Measurements from ENCODE around the gene PHLPP1. TPM values are rescaled to one million over a fixed set of nuclear protein-coding genes. Genes with fewer than 3 reads are reported as not detected.
A peak's percentile ranks its signal among the peaks of the same experiment; 100 is the strongest.

The PHLPP1 gene
- total RNA-seq, 4 donors from 2014 or later = 5.5 to 9.7 (median 8.0) TPM

DNA sequence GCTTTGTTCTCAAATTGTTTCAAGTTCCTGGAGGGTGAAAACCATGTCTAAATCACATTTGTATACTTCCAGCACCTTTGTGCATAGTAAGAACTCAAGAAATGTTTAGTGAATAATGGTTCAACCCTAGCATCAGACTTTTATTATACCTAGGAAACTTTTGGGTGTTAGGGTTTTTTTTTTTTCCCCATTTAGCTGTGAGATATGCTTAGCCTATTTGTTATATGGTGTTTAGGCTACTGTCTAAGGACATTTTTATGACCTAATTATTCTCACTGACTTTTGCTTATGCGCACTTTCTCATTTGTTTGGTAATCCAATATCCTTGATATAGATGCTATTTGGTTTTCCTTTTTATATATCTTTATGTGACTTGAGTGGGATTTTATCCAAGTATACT is 164.7 kb downstream of the PHLPP1 start:
- Histone ChIP-seq H3K27me3 (no peaks in the 10 kb centered on the region), H3K4me1 (peaks cover 12 to 21% of the 10 kb centered on the region in 2 donors), H3K36me3 (no peaks in the 10 kb centered on the region), H3K4me3 (no peak overlapping the region), H3K27ac (no peak overlapping the region), H3K9me3 (no peaks in the 10 kb centered on the region)
- ATAC-seq (no peak), DNase-seq (no peak)
- in situ Hi-C loops (cut with MboI; ENCODE audit: low sequenced_read_pairs in 4 of 4) (no loop called here), intact Hi-C loops (cut with DNase I; ENCODE audit: low total_unique reads) (no loop called here)
- no peak for TF ChIP-seq POLR2A (IDR thresholded peaks at IDR 0.05)
- no peak for TF ChIP-seq CTCF (IDR thresholded peaks at IDR 0.05 in 4 of 5, conservative IDR thresholded peaks at IDR 0.05 in 1 of 5)

DNA sequence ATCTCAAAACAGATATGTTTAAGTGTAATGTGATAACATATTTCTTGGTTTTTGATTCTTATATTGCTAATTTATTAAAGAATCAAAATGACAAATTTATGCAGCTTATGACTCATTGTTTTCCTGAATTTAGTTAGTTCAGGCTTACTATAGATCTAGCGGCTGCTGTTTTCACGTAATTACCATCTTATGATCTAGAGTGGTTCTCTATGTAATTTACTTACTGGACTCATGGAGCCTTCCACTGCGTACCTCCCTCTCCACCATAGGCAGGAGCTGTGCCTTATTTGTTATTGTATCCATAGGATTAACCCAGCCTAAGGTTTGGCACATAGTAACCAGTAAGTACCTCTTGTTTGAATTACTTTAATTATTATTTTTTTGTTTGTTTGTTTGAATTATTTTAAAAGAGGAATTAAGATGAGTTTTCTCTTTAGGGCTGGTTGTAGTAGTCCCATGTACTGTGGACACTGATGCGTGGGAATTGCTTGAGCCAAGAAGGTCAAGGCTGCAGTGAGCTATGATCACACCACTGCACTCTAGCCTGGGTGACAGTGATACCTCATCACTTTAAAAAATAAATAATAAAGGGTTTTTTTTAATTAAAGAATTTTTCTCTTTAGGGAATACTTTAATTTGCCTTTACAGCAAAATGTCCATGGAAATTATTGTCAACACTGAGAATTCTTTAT is 165.5 kb downstream of the PHLPP1 start:
- no peak overlapping the region for H3K4me3 ChIP-seq
- intact Hi-C loops (cut with DNase I; ENCODE audit: low total_unique reads) = no loop called here
- peaks cover 12 to 21% of the 10 kb centered on the region in 2 donors for H3K4me1 ChIP-seq
- H3K27ac ChIP-seq = no peak overlapping the region
- no peaks in the 10 kb centered on the region for H3K36me3 ChIP-seq
- TF ChIP-seq POLR2A (IDR thresholded peaks at IDR 0.05) (no peak), CTCF (IDR thresholded peaks at IDR 0.05 in 4 of 5, conservative IDR thresholded peaks at IDR 0.05 in 1 of 5) (no peak)
- H3K27me3 ChIP-seq = no peaks in the 10 kb centered on the region
- DNase-seq (no peak), ATAC-seq (no peak)
- in situ Hi-C loops (cut with MboI; ENCODE audit: low sequenced_read_pairs in 4 of 4) = no loop called here
- H3K9me3 ChIP-seq = no peaks in the 10 kb centered on the region

DNA sequence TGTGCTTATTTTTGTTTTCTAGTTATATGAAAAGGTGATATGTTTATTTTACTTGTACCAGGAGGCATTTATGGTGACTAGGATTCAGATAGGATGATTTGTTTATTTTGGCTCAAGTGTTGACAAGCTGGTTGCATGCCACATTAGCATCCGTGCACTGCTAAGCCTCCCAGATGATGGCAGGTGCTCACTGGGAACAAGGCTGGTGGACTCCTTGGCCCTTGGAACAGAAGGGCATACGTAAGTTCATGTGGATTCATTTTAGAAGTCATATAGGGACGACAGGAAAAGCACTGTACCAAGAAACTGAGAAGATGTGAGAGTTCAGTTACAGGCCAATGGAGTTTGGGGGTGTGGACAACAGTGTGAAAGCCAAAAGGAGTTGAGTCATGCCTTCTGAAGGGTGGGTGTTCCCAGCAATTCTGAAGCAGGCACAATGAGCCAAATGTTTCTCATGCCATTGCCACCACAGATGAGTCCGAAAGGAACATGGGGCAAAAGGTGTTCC is 166.2 kb downstream of the PHLPP1 start:
- no peaks in the 10 kb centered on the region for H3K36me3 ChIP-seq
- H3K4me3 ChIP-seq = no peak overlapping the region
- no peak for TF ChIP-seq CTCF (IDR thresholded peaks at IDR 0.05 in 4 of 5, conservative IDR thresholded peaks at IDR 0.05 in 1 of 5)
- TF ChIP-seq POLR2A (IDR thresholded peaks at IDR 0.05) = no peak
- intact Hi-C loops (cut with DNase I; ENCODE audit: low total_unique reads) (no loop called here), in situ Hi-C loops (cut with MboI; ENCODE audit: low sequenced_read_pairs in 4 of 4) (no loop called here)
- no peaks in the 10 kb centered on the region for H3K9me3 ChIP-seq
- H3K27ac ChIP-seq = no peak overlapping the region
- H3K4me1 ChIP-seq = peaks cover 12 to 21% of the 10 kb centered on the region in 2 donors
- DNase-seq (peak in 1 of 2 donors; percentile 33), ATAC-seq (peak; percentile 75 to 83)
- no peaks in the 10 kb centered on the region for H3K27me3 ChIP-seq

DNA sequence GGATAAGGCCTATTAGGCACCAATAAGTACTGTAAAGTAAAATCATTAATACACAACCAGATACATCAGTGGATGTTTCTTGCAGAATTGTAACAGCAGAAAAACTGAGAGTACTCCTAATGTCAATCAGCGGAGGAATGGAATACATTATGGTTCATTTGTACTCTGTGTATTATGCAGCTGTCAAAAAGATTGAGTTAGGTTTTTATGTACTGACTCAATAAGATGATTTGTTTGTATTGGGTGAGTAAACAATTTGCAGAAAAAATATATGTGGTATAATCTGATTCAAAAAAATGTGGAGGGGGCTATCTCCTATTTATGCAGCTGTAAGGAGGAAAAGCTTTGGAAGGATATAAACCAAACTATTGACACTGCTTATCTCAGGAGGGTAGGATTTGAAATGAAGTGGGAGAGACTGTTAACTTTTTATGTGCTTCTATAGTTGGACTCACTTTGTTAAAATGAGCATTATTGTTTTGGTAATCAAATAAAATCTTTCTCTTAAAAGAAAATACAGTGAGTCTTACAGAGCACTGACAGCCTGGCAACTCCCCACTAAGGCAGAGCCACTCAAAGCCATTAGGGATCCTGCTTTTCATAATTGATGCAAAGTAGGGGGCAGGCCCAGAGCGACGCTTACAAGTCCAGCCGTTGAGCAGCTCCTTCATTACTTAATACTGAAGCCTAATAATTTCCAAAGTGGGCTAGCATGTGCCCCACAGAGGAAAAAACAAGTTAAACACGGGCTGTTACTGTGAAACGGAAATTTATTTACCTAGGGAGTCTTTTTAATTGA is 168.8 kb downstream of the PHLPP1 start:
- no peak overlapping the region for H3K4me3 ChIP-seq
- no peaks in the 10 kb centered on the region for H3K27me3 ChIP-seq
- TF ChIP-seq POLR2A (IDR thresholded peaks at IDR 0.05) = no peak
- TF ChIP-seq CTCF (IDR thresholded peaks at IDR 0.05 in 4 of 5, conservative IDR thresholded peaks at IDR 0.05 in 1 of 5) = no peak
- H3K4me1 ChIP-seq = peaks cover 0 to 8% of the 10 kb centered on the region in 2 donors
- no peaks in the 10 kb centered on the region for H3K36me3 ChIP-seq
- no peak overlapping the region for H3K27ac ChIP-seq
- no peaks in the 10 kb centered on the region for H3K9me3 ChIP-seq
- intact Hi-C loops (cut with DNase I; ENCODE audit: low total_unique reads) = no loop called here
- ATAC-seq = no peak
- DNase-seq = no peak
- in situ Hi-C loops (cut with MboI; ENCODE audit: low sequenced_read_pairs in 4 of 4) = no loop called here

All from gastrocnemius medialis (tissue), 4 donors.